ENCODE data around the gene LRP1.

The LRP1 gene

GRCh38 chr12:57221169-57221917 lies 93.1 kb downstream of the LRP1 start:
- no peak for DNase-seq (ENCODE audit: low read depth in 1 of 2, low spot score in 1 of 2)

GRCh38 chr12:57222286-57223190 lies 94.3 kb downstream of the LRP1 start:
- no peak for DNase-seq (ENCODE audit: low read depth in 1 of 2, low spot score in 1 of 2)

GRCh38 chr12:57223191-57224165 lies 95.2 kb downstream of the LRP1 start:
- DNase-seq (ENCODE audit: low read depth in 1 of 2, low spot score in 1 of 2) = no peak

GRCh38 chr12:57224278-57224972 lies 96.1 kb downstream of the LRP1 start:
- no peak for DNase-seq (ENCODE audit: low read depth in 1 of 2, low spot score in 1 of 2)

GRCh38 chr12:57224973-57225679 lies 96.8 kb downstream of the LRP1 start:
- peak in 1 of 2 donors; percentile 39 for DNase-seq (ENCODE audit: low read depth in 1 of 2, low spot score in 1 of 2)

GRCh38 chr12:57225680-57226210 lies 97.5 kb downstream of the LRP1 start:
- DNase-seq (ENCODE audit: low read depth in 1 of 2, low spot score in 1 of 2) = no peak

- no peak for DNase-seq (ENCODE audit: low read depth in 1 of 2, low spot score in 1 of 2)
Observed at GRCh38 chr12:57226588-57227314, 98.5 kb downstream of the LRP1 start.

GRCh38 chr12:57227315-57228115 lies 99.2 kb downstream of the LRP1 start:
- no peak for DNase-seq (ENCODE audit: low read depth in 1 of 2, low spot score in 1 of 2)

GRCh38 chr12:57229046-57229633 lies 100.9 kb downstream of the LRP1 start:
- DNase-seq (ENCODE audit: low read depth in 1 of 2, low spot score in 1 of 2) = no peak

- peak; percentile 71 to 90 for DNase-seq (ENCODE audit: low read depth in 1 of 2, low spot score in 1 of 2)
Observed at GRCh38 chr12:57229634-57230380, 101.5 kb downstream of the LRP1 start, which contains the start of gene SHMT2. Gene SHMT2 (plus strand): TSS chr12:57229711. CDS start chr12:57229779, 68 bp downstream.

- DNase-seq (ENCODE audit: low read depth in 1 of 2, low spot score in 1 of 2) = no peak
Observed at GRCh38 chr12:57230381-57231155, 102.3 kb downstream of the LRP1 start.

GRCh38 chr12:57231276-57232021 lies 103.2 kb downstream of the LRP1 start:
- no peak for DNase-seq (ENCODE audit: low read depth in 1 of 2, low spot score in 1 of 2)

- DNase-seq (ENCODE audit: low read depth in 1 of 2, low spot score in 1 of 2) = no peak
Observed at GRCh38 chr12:57232156-57232756, 104.0 kb downstream of the LRP1 start.

GRCh38 chr12:57233357-57234232 lies 105.3 kb downstream of the LRP1 start:
- DNase-seq (ENCODE audit: low read depth in 1 of 2, low spot score in 1 of 2) = no peak

All from activated T-helper 1 cell treated with anti-CD3 and anti-CD28 coated beads, Interleukin-2, amount 50 U/mL, for 16 hours (primary cell).